Epithelial cell of proximal tubule (primary cell): ENCODE results near the gene RPS24. TPM values are rescaled to one million over a fixed set of nuclear protein-coding genes. Genes with fewer than 3 reads are reported as not detected.

ENCODE experiments used
- DNase-seq: peaks from one replicate; pipeline ENCODE4 v3.0.0-alpha.2; 2011; ENCODE audit warnings: low read depth
- H3K4me3 ChIP-seq: 2 replicates; pipeline ENCODE4 v1.5.1; 2011; ENCODE audit warnings: low read depth, mild to moderate bottlenecking, low read length
- total RNA-seq: library from RNA; depleted of rRNA; stranded (reverse); fragments of >200 nt; gene quantifications from 2 replicates; pipeline ENCODE4 v1.2.3, GENCODE V29; 2015
- TF ChIP-seq, protein P1 (sequence below): conservative IDR thresholded peaks from 2 replicates; pipeline ENCODE4 v1.5.1; 2012; ENCODE audit warnings: low read depth, mild to moderate bottlenecking, low read length

RPS24 gene
- total RNA-seq, 1 donor from 2014 or later: 4,093 TPM

DNA sequence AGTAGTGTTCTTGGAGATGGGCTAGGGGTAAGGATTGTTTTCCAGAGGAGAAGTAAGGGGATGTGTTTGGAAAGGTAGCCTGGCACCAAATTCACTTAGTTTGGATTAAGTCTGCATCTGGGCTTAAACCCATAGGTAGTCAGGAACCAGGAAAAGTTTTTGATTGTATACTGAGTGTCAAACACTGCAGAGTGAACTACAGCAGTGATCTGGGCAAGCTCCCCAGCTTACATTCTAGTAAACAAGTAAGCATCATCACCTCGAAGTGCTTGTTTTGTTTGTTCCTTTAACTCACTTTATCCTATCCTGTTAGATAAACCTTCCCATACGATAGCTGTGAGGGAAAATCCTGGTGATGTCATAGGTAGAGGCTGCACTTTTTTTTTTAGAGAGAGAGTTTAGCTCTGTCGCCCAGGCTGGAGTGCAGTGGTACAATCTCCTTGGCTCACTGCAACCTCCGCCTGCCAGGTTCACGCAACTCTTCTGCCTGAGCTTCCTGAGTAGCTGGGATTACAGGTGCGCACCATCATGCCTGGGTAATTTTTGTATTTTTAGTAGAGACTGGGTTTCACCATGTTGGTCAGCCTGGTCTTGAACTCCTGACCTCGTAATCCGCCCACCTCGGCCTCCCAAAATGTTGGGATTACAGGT lies 2.4 kb downstream of the RPS24 start:
- no peak overlapping the region for H3K4me3 ChIP-seq
- DNase-seq: no peak
- TF ChIP-seq, protein P1, sequence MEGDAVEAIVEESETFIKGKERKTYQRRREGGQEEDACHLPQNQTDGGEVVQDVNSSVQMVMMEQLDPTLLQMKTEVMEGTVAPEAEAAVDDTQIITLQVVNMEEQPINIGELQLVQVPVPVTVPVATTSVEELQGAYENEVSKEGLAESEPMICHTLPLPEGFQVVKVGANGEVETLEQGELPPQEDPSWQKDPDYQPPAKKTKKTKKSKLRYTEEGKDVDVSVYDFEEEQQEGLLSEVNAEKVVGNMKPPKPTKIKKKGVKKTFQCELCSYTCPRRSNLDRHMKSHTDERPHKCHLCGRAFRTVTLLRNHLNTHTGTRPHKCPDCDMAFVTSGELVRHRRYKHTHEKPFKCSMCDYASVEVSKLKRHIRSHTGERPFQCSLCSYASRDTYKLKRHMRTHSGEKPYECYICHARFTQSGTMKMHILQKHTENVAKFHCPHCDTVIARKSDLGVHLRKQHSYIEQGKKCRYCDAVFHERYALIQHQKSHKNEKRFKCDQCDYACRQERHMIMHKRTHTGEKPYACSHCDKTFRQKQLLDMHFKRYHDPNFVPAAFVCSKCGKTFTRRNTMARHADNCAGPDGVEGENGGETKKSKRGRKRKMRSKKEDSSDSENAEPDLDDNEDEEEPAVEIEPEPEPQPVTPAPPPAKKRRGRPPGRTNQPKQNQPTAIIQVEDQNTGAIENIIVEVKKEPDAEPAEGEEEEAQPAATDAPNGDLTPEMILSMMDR: no peak

DNA sequence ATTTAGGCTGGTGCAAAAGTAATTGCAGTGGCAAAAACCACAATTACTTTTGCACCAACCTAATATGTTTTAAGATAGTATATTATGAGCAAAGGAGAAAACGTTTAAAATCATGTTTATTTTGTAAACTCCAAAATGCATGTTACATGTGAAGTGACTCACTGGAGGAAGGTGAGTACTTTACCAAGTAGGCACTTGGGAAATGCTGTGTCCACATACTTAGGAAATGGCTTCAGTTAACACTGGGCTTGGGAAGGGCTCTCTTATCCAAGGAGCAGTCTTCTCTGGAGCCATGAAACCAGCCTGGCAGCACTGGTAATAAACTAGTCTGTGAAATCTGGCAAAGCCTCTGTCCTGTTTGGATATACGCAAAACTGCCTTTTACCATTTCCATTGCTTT lies 4.4 kb downstream of the RPS24 start:
- TF ChIP-seq, protein P1: no peak
- DNase-seq: no peak
- H3K4me3 ChIP-seq: no peak overlapping the region

DNA sequence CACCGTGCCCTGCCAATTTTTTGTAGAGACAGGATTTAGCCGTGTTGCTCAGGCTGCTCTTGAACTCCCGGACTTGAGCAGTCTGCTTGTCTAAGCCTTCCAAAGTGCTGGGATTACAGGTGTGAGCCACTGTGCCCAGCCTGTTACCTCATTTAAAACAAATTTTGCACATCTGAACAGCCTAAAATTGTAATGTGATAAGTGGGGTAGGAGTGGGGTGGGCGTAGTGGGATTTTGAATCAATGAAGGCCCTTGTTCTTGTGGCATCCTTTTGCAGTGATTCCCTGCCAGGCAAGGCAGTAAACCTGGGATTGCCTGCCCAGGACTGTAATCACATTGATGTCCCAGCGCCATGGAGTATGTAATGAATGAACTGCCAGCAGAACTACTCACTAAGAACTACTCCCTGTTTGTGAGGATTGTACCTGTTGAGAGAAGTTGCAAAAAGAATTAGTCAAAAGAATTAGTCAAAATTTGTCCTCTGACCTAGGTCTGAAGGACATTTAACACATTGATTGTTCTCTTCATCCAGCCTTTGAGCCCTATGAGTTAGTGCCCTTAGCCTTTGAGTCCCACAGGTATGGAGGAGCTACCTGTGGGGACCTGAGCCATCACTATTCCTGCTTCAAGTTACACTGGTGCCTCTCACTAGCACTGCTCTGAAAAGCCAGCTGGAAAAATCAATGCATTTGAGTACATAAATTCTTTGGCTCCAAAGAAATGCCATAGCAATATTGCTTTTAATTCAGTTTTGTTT lies 5.3 kb downstream of the RPS24 start:
- no peak for DNase-seq
- TF ChIP-seq, protein P1: no peak
- H3K4me3 ChIP-seq: no peak overlapping the region

DNA sequence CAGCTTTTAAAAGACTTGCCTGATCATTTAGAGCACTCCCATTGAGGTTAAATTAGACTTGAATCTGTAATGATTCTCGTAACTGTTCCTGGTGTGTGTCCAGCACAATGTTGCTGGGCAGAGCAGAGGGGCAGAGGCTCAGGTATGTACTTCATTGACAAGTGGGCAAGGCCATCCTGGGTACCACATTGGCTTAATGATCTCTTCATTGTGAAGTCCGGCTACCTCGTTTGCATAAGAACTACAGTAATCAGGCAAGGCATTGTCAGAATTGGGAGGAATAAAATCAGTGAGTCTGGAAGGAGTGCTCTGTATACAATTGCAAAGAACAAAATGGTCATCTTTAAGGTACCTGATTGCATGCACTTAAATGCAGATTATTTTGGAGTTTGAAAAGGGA lies 6.1 kb downstream of the RPS24 start:
- no peak overlapping the region for H3K4me3 ChIP-seq
- DNase-seq: no peak

DNA sequence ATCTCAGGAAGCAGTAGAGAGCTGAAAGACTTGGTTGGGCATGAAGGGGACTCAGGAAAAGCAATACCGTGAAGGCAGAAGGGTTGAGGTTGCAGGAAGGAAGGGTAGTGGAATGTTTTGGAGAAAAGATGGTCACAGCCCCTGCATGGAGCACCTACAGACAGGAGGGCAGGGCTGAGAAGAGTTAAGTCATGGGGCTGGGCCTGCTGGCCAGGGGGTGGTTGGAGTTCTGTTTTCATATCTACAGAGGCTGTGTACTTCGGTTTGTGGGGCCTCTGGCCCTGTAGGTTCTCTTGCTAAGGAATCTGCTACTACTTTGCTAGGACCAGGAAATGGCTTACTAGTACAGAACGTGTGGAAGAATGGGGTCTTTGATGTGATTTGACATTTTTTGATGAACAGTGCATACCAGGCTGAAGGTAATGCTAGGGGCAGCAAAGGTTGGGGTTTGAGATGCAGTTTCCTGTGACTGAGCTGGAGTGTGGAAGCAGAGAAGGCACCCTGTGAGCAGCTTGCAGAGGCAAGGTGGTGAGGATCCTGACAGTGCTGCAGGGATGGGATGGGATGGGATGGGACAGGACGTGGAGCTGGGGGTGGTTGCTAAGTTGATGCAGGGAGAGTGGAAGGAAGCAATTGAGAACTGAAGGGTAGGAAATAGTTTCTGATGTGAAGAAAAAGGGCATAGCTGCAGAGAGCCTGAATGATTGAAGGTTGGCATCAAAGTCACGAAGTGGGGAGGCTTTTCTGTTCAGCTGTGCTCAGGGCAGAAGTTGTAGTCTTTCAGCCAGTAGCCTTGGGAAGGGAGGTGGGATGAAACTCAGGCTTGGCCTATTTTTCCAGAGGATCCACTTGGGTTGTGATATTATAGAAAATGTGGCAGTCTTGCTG lies 7.8 kb downstream of the RPS24 start:
- H3K4me3 ChIP-seq: no peak overlapping the region
- TF ChIP-seq, protein P1: no peak
- DNase-seq: no peak

More for the DNA sequence above, 6.1 kb downstream of the RPS24 start:
- TF ChIP-seq, protein P1: no peak

DNA sequence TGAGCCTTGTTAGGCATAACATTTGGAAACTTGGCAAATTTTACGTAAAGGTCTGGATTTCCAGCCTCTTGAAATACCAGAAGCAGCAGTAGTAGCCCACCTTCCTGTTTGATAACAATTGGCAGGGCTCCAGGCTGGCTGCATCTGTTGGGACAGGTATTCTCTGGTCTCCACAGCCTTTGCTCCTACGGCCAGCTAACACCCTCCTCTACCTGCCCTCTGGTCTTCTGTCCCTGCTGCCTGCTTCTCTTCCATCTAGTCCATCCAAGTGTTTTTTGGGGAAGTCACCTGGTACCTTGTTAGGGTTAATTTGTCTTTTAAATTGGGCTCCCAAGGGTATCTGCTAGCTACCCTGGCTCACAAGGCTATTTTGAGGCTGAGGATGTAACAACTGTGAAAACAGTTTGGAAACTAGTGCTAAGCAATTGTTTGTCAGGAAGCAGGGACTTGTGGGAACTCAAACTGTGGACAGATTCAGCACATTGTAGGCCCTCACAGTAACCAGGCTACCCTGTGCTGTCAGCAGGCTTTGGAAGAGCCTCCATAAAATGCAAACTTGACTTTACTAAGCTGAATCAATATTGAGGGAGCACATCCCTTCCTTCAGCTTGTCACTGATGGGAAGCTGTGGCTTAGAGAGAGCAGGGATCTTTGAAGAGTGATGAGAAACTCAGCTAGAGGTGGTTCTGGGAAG lies 8.5 kb downstream of the RPS24 start:
- TF ChIP-seq, protein P1: no peak
- no peak for DNase-seq
- no peak overlapping the region for H3K4me3 ChIP-seq
